K562 treated with DMSO at 1 percent for 12 hours (cell line): ENCODE measurements around the gene HKDC1. TPM values are rescaled to one million over a fixed set of nuclear protein-coding genes. Genes with fewer than 3 reads are reported as not detected.

ENCODE experiments used
- total RNA-seq: library from RNA; unstranded; fragments of 300-600 nt; gene quantifications from 2 replicates; pipeline ENCODE4 v1.2.3, GENCODE V29; 2022; ENCODE audit not compliant: insufficient read depth

The HKDC1 gene
- not detected in 2 replicates for total RNA-seq

GRCh38 chr10:69220041-69220451, at the start of gene HKDC1:
Gene HKDC1, plus strand, starts transcription at chr10:69220332. Its CDS starts 104 bp downstream, at chr10:69220436.

DNA sequence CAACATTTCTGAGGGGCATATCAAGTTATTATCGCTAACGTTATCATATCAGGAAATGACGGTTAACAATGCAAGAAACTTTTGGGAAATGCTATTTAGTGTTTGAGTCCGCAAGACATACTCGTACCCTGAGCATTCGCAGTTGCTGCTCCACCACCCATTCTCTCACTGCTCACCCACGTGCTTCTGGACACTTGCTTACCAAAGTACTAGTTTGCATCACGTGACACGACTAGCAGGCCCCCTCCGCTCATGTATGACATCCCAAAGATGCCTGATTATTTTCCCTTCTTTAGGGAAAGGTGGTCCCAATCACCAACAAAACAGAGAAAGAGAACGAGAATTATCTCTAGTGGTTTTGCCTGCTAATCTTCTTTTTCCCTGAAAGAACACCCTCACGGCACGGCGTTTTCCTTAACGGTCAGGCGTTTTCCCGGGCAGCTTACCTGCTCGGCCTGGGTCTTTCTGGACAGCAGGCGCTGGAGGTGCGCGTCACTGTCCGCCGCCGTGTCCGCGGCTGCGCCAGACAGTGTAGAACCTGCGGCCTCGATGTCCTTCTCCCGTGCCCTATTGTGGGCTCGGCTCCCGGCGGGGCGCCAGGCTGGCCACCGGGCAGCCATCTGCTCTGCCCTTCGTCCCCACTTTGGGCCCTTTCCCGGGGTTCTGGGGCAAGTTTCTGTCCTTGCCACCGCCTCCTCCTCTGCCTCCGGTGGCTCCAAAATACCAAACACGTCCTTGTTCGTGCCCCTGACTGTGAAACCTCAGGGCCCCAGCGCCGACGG, 40.2 kb upstream of the HKDC1 start, which contains the start of gene SUPV3L1:
Gene SUPV3L1, plus strand, starts transcription at position 492 of the 782 bp plus-strand sequence. Its CDS starts 58 bp downstream, at position 550.

DNA sequence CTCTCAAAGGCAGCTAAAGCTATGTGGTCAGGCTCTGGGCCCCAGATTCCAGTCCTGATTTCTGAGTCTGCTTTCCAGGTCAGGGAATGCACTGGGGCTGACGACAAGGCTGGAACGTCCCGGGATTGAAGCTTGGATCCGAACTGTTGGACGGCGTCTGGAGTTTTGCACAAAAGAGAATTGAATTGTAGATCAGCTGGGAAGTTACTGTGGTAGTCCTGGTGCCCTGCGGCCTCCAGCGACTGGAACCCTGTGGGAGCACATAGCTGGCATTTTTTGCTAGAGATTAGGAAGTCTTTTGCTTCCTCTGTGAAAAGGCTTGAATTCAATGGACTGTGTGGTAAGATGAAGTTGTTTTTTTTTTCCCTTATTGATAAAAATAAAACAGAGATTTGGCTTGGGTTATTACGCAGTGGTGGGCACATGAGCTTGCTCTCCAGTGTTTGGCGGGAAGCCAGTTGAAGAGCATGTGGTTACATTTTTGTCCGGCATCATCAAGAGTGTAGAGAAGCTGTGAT, 58.4 kb downstream of the HKDC1 start, which contains the start of gene HK1:
Gene HK1, plus strand, starts transcription at position 51 of the 518 bp plus-strand sequence.

Other genes with a start within 250 kb of the HKDC1 start
- gene KIFBP, start 231.5 kb upstream of the HKDC1 start, total RNA-seq, result 18.7 and 32.0 TPM in 2 replicates
- 126 and 149 TPM in 2 replicates for gene SRGN, start 132.2 kb upstream of the HKDC1 start, total RNA-seq
- 31.2 and 66.4 TPM in 2 replicates for gene VPS26A, start 96.2 kb upstream of the HKDC1 start, total RNA-seq
- gene SUPV3L1, start 40.1 kb upstream of the HKDC1 start, total RNA-seq, result 31.7 and 46.2 TPM in 2 replicates
- gene HK1, start 58.2 kb downstream of the HKDC1 start, total RNA-seq, result 110 and 195 TPM in 2 replicates
- gene TACR2, start 196.6 kb downstream of the HKDC1 start, total RNA-seq, result 0.50 TPM in 1 of 2 replicates, not detected in the other
- gene TSPAN15, start 231.1 kb downstream of the HKDC1 start, total RNA-seq, result 3.7 and 5.0 TPM in 2 replicates